ENCODE data around the gene EEF1G.

- TF ChIP-seq EZH2 (IDR thresholded peaks at IDR 0.05; ENCODE audit: borderline replicate concordance, insufficient read depth, low read depth, low read length, poor library complexity, severe bottlenecking) (no peak), CTCF (IDR thresholded peaks at IDR 0.05) (no peak)
These were observed 35.1 kb upstream of the EEF1G start for GRCh38 chr11:62608776-62609175.

All from B cell (primary cell).